Omental fat pad (tissue), 4 donors: ENCODE measurements around the gene TC2N. TPM values are rescaled to one million over a fixed set of nuclear protein-coding genes. Genes with fewer than 3 reads are reported as not detected.

ENCODE experiments used
- ATAC-seq: fragments of 150-250 bp; one replicate; pipeline ENCODE4 v1.9.1; 2016; ENCODE audit warnings: mild to moderate bottlenecking, moderate library complexity; ENCODE audit not compliant: low FRiP score
- DNase-seq: peaks from one replicate; pipeline ENCODE4 v3.0.0-alpha.2; 2019; ENCODE audit warnings: low spot score
- total RNA-seq, 4 donors: library from RNA; depleted of rRNA; stranded (reverse); fragments of >200 nt; gene quantifications; one replicate each; pipeline ENCODE4 v1.1.0, GENCODE V29; 2016
- TF ChIP-seq, protein P1 (sequence below), 3 donors: fragments of 450-650 bp; IDR thresholded peaks; one replicate each; pipeline ENCODE4 v1.5.1; 2016 to 2017; ENCODE audit warnings: antibody characterized with exemption in 3 of 3, mild to moderate bottlenecking in 3 of 3, moderate library complexity in 2 of 3

TC2N gene
- total RNA-seq, 4 donors from 2014 or later = 26.8 to 106 (median 49.3) TPM

DNA sequence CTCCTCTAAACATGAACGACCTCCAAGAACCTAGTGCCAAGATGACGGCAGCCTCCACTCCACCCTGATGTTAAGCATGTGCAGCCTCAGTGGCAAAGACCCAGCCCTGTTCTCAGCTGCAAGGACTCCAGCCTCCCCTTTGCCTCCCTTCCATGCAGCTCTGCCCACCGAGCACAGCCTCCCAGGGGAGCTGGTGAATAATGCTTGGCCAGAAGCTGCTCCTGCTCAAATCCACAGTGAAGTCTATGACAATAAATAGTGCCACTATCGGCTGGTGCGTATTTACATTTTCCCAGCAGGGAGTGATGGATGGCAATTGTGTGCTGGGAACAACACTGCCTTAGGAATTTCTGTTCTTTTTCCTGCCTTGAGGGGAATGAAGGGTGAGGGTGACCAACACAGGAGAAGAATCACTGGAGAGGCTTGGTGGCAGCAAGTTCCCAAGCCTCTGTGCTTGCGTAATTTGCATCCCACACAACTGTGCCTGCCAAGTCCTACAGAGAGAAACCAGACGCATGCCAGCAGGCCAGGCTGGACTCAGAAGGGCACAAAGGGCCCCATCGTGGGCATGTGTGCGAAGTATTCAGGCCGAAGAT lies 29.9 kb upstream of the TC2N start:
- ATAC-seq (no peak), DNase-seq (no peak)
- TF ChIP-seq, protein P1, sequence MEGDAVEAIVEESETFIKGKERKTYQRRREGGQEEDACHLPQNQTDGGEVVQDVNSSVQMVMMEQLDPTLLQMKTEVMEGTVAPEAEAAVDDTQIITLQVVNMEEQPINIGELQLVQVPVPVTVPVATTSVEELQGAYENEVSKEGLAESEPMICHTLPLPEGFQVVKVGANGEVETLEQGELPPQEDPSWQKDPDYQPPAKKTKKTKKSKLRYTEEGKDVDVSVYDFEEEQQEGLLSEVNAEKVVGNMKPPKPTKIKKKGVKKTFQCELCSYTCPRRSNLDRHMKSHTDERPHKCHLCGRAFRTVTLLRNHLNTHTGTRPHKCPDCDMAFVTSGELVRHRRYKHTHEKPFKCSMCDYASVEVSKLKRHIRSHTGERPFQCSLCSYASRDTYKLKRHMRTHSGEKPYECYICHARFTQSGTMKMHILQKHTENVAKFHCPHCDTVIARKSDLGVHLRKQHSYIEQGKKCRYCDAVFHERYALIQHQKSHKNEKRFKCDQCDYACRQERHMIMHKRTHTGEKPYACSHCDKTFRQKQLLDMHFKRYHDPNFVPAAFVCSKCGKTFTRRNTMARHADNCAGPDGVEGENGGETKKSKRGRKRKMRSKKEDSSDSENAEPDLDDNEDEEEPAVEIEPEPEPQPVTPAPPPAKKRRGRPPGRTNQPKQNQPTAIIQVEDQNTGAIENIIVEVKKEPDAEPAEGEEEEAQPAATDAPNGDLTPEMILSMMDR (IDR thresholded peaks at IDR 0.05) = no peak

- DNase-seq (no peak), ATAC-seq (no peak)
- TF ChIP-seq, protein P1 (IDR thresholded peaks at IDR 0.05) = no peak
These were observed 29.1 kb upstream of the TC2N start for GRCh38 chr14:91896419-91896818.

DNA sequence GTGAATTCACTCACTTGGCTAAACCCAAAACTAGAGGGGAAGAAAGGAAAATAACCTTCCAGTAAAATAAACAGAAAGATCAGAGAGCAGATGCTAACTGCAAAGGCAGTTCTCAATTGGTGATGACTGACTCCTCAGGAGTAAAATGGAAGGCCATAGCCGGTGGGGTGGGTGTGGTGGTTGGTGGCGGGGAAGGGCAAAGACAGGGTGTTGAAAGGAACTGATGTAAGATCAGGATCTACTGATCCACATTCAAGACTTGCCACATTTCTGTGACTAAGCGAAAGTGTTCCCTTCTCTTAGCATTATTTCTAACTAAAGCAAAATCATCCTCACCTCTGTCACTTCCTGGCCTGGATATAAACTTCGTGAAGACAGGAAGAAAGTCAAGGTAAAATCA lies 26.3 kb upstream of the TC2N start:
- ATAC-seq (no peak), DNase-seq (no peak)
- TF ChIP-seq, protein P1 (IDR thresholded peaks at IDR 0.05) = no peak

- DNase-seq = no peak
- TF ChIP-seq, protein P1 (IDR thresholded peaks at IDR 0.05) = no peak
- no peak for ATAC-seq
These were observed 25.7 kb upstream of the TC2N start for GRCh38 chr14:91893007-91893406.

DNA sequence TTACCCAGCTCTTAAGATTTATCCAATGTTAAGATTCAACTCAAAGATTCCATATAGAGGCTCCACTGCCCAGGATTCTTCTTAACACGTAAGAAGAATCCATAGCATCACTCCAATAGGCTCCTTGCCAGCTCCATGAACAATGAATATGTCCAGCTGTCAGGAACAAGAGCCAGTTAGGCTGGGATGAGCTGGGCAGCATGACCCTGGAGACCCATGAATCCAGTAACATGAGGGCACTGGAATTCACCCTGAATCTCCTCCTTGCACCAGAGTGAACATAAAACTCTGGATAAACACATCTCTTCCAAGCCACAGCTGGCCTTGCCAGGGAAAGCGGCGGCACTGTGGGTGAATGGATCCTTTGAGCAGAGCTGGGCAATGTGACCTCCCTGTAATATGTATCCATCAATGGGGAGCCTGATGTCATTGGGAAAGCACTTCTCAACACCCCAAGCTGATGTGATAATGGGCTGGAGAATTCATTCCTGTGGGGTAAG lies 24.4 kb upstream of the TC2N start:
- DNase-seq (no peak), ATAC-seq (no peak)
- TF ChIP-seq, protein P1 (IDR thresholded peaks at IDR 0.05) = no peak

GRCh38 chr14:91891101-91891500 lies 23.8 kb upstream of the TC2N start:
- TF ChIP-seq, protein P1 (IDR thresholded peaks at IDR 0.05) = no peak
- DNase-seq = no peak

GRCh38 chr14:91890291-91890749 lies 23.0 kb upstream of the TC2N start:
- ATAC-seq (no peak), DNase-seq (no peak)
- TF ChIP-seq, protein P1 (IDR thresholded peaks at IDR 0.05) = no peak

More at GRCh38 chr14:91891101-91891500, 23.8 kb upstream of the TC2N start:
- no peak for ATAC-seq
